Ectodermal cell (in vitro differentiated cells): ENCODE measurements around the gene RHBG.

Experiments
- H3K27ac ChIP-seq: 2 replicates; pipeline ENCODE4 v1.7.0; 2013; ENCODE audit warnings: mild to moderate bottlenecking, low read depth, low read length; ENCODE audit not compliant: insufficient read depth, poor library complexity, severe bottlenecking
- H3K27me3 ChIP-seq: 2 replicates; pipeline ENCODE4 v1.7.0; 2013; ENCODE audit warnings: mild to moderate bottlenecking, low read length; ENCODE audit not compliant: insufficient read depth, control insufficient read depth, poor library complexity, severe bottlenecking
- H3K36me3 ChIP-seq: one replicate; pipeline ENCODE4 v1.7.0; 2013; ENCODE audit warnings: low read length; ENCODE audit not compliant: control insufficient read depth, insufficient read depth
- H3K4me1 ChIP-seq: one replicate; pipeline ENCODE4 v1.7.0; 2013; ENCODE audit warnings: low read length; ENCODE audit not compliant: control insufficient read depth, insufficient read depth
- H3K4me3 ChIP-seq: 2 replicates; pipeline ENCODE4 v1.7.0; 2013; ENCODE audit warnings: low read depth, low read length, control low read depth; ENCODE audit not compliant: insufficient read depth
- H3K9me3 ChIP-seq: 2 replicates; pipeline ENCODE4 v1.7.0; 2013; ENCODE audit warnings: mild to moderate bottlenecking, low read length, moderate library complexity; ENCODE audit not compliant: control insufficient read depth
- whole genome bisulfite sequencing, 2 experiments: methylation state at CpG; one replicate each; pipeline ENCODE4 v1.1.7; 2013; ENCODE audit warnings: missing lambda C conversion rate in 2 of 2; 5-methylcytosine and 5-hydroxymethylcytosine counted together

RHBG gene

DNA sequence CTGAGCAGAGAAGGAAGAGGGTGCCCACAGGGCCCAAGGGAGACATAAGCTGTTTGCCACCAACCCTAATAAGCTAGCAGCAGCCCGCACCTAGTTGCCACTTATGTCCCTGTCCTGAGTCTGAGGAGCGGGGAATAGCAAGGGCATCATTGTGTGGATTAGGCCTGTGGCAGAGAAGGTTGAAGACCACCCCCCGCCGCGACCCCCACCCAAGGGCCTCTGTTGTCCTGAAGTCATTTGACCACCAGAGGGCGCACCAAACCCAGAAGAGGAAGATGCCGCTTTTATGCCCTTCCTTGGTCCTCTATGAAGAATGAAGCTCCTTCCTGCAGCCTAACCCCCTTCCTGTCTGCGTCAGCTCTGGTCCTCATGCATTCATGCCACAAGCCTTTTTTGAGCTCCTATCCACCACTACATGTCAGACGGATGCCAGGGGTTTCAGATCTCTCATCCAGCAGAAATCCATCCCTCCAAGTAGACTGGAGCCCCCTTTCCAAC is 16.6 kb downstream of the RHBG start:
- Histone ChIP-seq H3K4me3 (no peak overlapping the region), H3K9me3 (no peaks in the 10 kb centered on the region), H3K27ac (no peak overlapping the region), H3K4me1 (peaks cover 10% of the 10 kb centered on the region), H3K36me3 (no peaks in the 10 kb centered on the region), H3K27me3 (peaks cover 100% of the 10 kb centered on the region)
- WGBS, 2 experiments = 20 to 24% methylated on average over 9 of the region's 9 CpGs

DNA sequence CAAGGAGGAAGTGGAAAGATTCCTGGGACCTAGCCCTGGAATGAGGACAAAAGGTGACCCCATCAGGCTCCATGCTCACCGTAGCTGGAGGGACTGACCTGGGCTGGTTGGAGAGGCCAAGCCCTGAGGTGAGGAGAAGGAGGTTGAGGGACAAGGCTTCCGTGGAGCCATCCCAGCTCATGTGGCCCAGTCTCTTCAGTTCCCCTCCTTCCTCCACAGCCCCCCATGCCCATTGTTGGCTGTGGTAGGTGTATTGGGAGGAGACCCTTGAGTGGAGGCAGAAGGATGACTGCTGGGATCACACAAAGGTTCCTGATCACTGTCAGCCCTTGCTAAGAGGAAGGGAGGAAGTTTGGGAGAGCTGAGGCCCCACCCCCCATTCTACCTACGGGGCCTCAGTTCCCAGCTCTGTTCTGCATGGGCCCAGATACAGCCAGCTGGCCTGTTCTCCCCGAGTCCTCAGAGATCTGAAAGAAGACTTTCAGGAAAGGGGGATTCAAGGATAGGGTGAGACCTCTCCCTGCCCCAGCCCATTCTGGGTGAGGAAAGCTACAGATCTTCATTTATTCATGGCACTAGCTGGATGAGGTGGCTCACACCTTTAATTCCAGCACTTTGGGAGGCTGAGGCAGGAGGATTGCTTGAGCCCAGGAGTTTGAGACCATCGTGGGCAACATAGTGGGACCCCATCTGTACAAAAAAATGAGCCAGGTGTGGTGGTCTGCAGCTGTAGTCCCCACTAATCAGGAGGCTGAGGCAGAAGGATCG is 17.3 kb downstream of the RHBG start:
- Histone ChIP-seq H3K27me3 (peaks cover 100% of the 10 kb centered on the region), H3K36me3 (no peaks in the 10 kb centered on the region), H3K4me3 (no peak overlapping the region), H3K4me1 (peaks cover 16% of the 10 kb centered on the region), H3K9me3 (no peaks in the 10 kb centered on the region), H3K27ac (no peak overlapping the region)
- 78 to 89% methylated on average over 6 of the region's 6 CpGs for WGBS, 2 experiments

DNA sequence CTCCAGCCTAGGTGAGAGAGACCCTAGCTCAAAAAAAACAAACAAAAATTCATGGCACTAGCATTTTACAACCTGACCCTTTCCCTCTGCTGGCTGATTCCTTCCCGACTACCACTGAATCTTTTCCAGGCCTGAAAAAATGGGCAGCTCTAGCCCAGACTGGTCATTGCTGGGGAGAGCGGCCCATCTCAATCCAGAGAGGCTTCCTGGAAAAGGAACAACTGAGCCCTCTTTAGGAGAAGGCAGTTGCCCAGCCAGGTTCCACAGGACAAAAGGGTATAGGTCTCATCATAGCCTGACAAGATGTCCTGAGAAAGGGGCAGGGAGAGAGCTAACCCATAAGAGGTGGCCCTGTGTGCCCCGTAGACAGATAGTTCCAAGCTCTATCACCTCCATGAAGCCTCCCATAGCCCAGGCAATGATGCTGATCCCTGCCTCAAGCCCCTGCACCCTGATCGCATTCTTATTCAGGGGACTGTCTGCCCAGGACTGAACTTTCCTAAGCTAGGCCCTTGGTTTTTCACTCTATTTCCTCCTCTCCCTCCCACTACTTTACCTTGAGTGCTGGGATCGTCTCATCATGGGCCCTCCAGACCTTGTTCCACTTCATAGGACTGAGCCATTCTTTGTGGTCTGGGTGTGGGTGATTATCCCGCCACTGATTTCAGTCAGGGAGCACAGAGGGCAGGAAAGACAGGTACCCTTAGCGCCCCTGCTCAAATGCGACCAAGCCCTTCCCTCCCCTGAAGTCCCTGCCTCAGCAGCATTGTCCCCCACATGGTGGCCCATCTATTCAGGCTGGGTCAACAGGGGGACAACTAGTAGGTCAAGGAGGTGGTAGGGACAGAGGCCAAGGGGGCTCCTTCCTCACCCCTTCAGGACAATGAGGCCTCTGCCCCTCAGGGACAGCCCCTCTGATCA is 18.2 kb downstream of the RHBG start:
- Histone ChIP-seq H3K4me3 (no peak overlapping the region), H3K9me3 (no peaks in the 10 kb centered on the region), H3K27me3 (peaks cover 100% of the 10 kb centered on the region), H3K4me1 (peaks cover 25% of the 10 kb centered on the region), H3K27ac (no peak overlapping the region), H3K36me3 (no peaks in the 10 kb centered on the region)
- 84 to 92% methylated on average over 8 of the region's 8 CpGs for WGBS, 2 experiments

DNA sequence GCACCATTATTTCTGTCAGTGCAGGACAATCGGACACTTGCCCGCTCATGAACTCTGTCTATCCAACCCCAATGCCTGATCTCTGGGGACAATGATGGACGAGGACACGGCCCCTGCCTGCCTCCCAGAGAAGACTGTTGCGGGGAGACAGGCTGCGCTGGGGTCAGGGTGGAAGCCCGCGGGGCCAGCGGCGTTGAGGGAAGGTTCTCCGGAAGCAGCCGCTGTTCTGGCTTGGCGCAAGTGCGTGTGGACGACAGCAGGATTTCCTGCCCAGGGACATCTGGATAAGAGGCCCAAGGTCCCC is 18.8 kb downstream of the RHBG start:
- 64 to 65% methylated on average over 15 of the region's 15 CpGs for WGBS, 2 experiments
- H3K27ac ChIP-seq = no peak overlapping the region
- H3K9me3 ChIP-seq = no peaks in the 10 kb centered on the region
- H3K4me3 ChIP-seq = no peak overlapping the region
- no peaks in the 10 kb centered on the region for H3K36me3 ChIP-seq
- peaks cover 100% of the 10 kb centered on the region for H3K27me3 ChIP-seq
- H3K4me1 ChIP-seq = peaks cover 31% of the 10 kb centered on the region

DNA sequence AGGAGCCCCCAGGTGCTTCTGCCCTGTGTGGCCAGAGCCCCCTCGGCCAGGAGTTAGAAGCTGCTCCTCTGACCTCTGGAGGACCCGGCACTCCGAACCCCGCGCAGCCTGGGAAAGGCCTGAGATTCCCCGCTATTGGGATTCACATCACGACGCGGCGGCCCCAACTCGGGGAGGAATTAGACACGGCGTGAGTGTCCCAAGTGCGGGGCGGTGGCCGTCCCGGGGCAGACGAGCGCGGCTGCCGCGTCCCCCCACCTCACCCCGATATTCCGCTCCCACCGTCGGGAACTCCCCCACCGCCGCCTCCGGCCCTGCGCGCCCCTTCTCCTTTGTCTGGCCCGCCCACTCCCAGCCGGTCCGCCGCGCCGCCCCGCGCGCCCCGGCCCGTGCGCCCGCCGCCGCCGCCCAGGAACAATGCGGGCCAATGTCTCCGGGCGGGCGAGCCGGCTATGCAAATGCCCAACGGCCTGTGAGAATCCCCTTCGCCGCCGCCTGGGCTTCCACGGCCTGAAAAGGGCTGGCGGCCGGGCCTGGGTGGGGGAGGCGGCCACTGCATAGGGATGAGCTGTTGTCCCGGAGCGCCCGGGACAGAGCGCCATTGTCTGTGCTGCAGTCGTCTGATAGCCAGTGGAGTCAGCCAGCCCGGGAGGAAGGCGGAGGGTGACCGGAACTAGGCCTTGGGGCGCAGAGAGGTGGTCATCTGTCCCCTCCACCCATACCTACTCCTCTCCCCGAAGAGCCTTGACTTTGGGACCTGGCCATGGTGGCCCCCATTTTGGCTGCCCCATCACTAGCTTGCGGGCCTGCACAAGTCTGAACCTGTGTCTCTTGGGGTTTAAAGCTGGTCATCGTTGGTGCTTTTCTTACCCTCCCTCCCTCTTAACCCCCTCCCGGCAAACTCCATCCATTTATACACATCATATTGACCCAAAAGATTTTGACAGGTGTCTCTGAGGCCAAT is 19.4 kb downstream of the RHBG start:
- Histone ChIP-seq H3K27me3 (peaks cover 100% of the 10 kb centered on the region), H3K9me3 (no peaks in the 10 kb centered on the region), H3K4me1 (peaks cover 38% of the 10 kb centered on the region), H3K36me3 (no peaks in the 10 kb centered on the region), H3K27ac (no peak overlapping the region), H3K4me3 (no peak overlapping the region)
- whole genome bisulfite sequencing, 2 experiments = 8% methylated on average over 73 of the region's 73 CpGs

DNA sequence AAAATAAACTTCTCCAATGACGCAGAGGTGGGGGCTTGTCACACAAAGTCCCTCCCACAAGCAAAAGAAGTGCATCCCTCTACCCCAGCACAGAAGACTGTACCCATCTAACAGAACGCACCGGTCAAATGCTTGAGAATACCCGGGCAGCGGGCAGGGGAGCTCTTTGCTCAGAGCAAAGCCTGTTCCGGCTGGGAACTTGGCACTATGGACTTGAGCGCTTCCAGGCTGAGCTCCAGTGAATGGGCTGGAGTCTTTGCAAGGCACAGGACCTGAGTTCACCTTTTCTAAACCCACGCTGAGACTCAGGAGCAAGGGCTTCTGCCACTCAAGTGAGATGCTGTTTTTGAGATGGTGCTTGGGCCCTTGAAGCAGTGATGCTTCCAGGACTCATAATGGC is 20.3 kb downstream of the RHBG start:
- Histone ChIP-seq H3K4me1 (peaks cover 38% of the 10 kb centered on the region), H3K27ac (no peak overlapping the region), H3K9me3 (no peaks in the 10 kb centered on the region), H3K4me3 (no peak overlapping the region), H3K27me3 (peaks cover 99% of the 10 kb centered on the region), H3K36me3 (no peaks in the 10 kb centered on the region)
- 92 to 94% methylated on average over 8 of the region's 8 CpGs for WGBS, 2 experiments

DNA sequence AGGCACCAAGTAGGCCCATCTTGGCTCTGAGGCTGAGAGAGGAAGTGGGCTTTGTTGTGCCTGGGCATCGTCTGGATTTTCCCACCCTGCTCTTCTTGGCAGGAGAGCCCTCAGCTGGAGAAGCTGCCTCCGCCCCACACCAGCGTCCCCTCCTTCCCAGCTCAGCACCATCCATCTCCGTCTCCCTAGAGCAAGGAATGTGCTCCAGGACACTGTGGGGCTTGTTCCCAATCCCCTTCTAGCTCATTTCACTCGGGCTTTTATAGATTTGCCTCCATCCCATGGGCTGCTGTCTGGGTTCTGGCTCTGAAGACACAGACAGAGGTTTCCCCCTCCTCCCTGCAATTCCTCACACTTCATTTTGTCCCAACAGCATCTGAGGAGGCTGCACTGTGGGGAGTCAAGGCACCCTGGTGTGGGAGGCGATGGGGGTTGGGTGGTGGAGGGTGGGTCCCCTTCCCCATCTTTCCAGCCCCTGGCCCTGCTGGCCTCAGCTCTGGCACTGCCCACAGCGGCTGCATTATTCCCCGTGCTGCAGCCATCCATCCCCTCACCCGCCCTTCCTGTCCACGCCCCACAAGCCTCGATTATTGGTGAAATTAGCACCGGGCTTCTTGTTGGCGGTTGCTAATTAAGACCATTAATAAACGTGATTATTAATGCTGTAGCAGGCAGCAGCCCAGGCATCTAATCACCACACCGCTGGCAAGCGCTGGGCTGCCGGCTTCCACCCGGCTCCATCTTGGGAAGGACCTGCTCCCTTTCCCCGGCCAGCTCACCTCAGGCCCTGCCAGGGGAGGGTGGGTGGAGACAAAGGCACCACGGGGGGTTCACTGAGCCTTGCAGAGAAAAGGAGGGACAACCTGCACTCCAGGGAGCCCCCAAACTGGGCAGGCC is 21.7 kb downstream of the RHBG start:
- peaks cover 94% of the 10 kb centered on the region for H3K27me3 ChIP-seq
- 46 to 49% methylated on average over 20 of the region's 20 CpGs for WGBS, 2 experiments

DNA sequence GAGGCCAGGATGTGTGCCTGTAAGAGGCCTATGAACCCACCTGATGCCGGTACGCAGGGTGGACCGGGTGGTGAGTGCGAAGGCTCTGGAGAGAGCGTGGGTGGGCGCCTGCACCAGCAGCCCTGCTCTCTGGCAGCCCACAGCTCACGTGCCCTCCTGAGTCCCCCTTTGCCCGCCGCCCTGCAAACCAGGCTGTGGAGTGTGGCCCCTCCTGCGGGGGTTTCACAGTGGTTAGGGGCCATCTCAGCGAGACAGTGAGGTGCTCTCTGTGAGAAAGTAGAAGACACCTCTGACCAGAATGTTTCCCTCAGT is 22.3 kb downstream of the RHBG start:
- peaks cover 88% of the 10 kb centered on the region for H3K27me3 ChIP-seq
- H3K27ac ChIP-seq = no peak overlapping the region
- no peaks in the 10 kb centered on the region for H3K36me3 ChIP-seq
- H3K4me3 ChIP-seq = no peak overlapping the region
- no peaks in the 10 kb centered on the region for H3K9me3 ChIP-seq
- H3K4me1 ChIP-seq = peaks cover 38% of the 10 kb centered on the region
- WGBS, 2 experiments = 73 to 75% methylated on average over 11 of the region's 11 CpGs

More for the DNA sequence above, 21.7 kb downstream of the RHBG start:
- H3K4me1 ChIP-seq = peaks cover 38% of the 10 kb centered on the region
- no peaks in the 10 kb centered on the region for H3K36me3 ChIP-seq
- no peak overlapping the region for H3K27ac ChIP-seq
- H3K4me3 ChIP-seq = no peak overlapping the region
- H3K9me3 ChIP-seq = no peaks in the 10 kb centered on the region

DNA sequence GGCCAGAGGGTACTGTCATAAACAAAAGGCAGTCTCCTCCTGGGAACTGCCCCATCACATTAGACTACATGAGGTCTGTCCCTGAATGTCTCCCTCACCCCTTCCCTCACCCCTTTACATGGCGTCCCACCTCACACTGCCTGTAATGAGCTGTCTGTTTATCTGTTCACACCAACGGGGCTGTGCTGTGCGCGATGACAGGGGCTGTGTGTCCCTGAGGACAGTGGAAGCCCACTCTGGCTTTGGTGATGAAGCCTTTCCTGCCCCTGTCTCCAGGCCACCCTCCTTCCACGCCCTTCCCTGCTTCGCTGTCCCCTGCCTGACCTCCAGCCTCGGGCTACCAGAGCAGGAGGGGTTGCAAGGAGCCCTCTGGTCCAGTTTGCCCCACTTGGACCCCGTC is 22.7 kb downstream of the RHBG start:
- no peaks in the 10 kb centered on the region for H3K9me3 ChIP-seq
- no peak overlapping the region for H3K27ac ChIP-seq
- peaks cover 38% of the 10 kb centered on the region for H3K4me1 ChIP-seq
- no peaks in the 10 kb centered on the region for H3K36me3 ChIP-seq
- H3K4me3 ChIP-seq = no peak overlapping the region
- WGBS, 2 experiments = 65 to 72% methylated on average over 8 of the region's 8 CpGs
- H3K27me3 ChIP-seq = peaks cover 85% of the 10 kb centered on the region
